Heart right ventricle (tissue), 16 donors: Measurements from ENCODE around the gene SPEF2. TPM values are rescaled to one million over a fixed set of nuclear protein-coding genes. Genes with fewer than 3 reads are reported as not detected.

Experiments used
- ATAC-seq, 8 donors: fragments of 200-7000 bp; cut with Tn5 transposase; one replicate each; pipeline ENCODE4 v1.9.1; 2020; ENCODE audit warnings: mild to moderate bottlenecking in 8 of 8, moderate library complexity in 8 of 8, moderate number of reproducible peaks in 1 of 8
- DNase-seq, 2 donors: peaks; one replicate each; pipeline ENCODE4 v3.0.0-alpha.2; 2020
- H3K27ac ChIP-seq, 10 donors: fragments of 200-600 bp; sonication (generic) in 2 of 10; one replicate each; pipeline versions ENCODE4 v1.5.0 to v1.8.0; 2020 to 2022; ENCODE audit warnings: mild to moderate bottlenecking in 3 of 10
- H3K27me3 ChIP-seq, 7 donors: fragments of 200-600 bp; one replicate each; pipeline ENCODE4 v1.8.0; 2021 to 2022; ENCODE audit warnings: mild to moderate bottlenecking in 2 of 7
- H3K36me3 ChIP-seq, 9 donors: fragments of 200-600 bp; sonication (generic) in 1 of 9; one replicate each; pipeline versions ENCODE4 v1.5.0 to v1.8.0; 2020 to 2022; ENCODE audit warnings: mild to moderate bottlenecking in 2 of 9
- H3K4me1 ChIP-seq, 9 donors: fragments of 200-600 bp; sonication (generic) in 1 of 9; one replicate each; pipeline versions ENCODE4 v1.5.0 to v1.8.0; 2020 to 2022; ENCODE audit warnings: mild to moderate bottlenecking in 4 of 9
- H3K4me3 ChIP-seq, 10 donors: fragments of 200-600 bp; sonication (generic) in 2 of 10; one replicate each; pipeline versions ENCODE4 v1.5.0 to v1.8.0; 2020 to 2022; ENCODE audit warnings: mild to moderate bottlenecking in 7 of 10, moderate library complexity in 2 of 10
- H3K9me3 ChIP-seq, 11 donors: fragments of 200-600 bp in 10 of 11; sonication (generic) in 2 of 11; one replicate each; pipeline versions ENCODE4 v1.5.0 to v1.8.0; 2013 to 2022; ENCODE audit warnings: mild to moderate bottlenecking in 2 of 11, control low read depth in 1 of 11, moderate library complexity in 1 of 11
- WGBS, 2 donors: extraction: QIAGEN DNeasy Blood & Tissue Kit; methylation state at CpG; one replicate each; pipeline ENCODE4 v1.1.7; 2013; ENCODE audit warnings: inconsistent platforms in 1 of 2; 5-methylcytosine and 5-hydroxymethylcytosine counted together
- intact Hi-C, 10 donors: fragments of 100-400 bp; cut with DNase I; formaldehyde crosslinking; loops; one replicate each; pipeline versions ENCODE4 v1.11.1 to v1.14.2; 2022
- polyA plus RNA-seq, 2 donors: library from polyadenylated mRNA; stranded (reverse); fragments of 200-250 nt; gene quantifications; one replicate each; pipeline ENCODE4 v1.2.3, GENCODE V29; 2013
- total RNA-seq, 10 donors: library from RNA; stranded (reverse); fragmentation: NEBNext Ultra II Directional in 3 of 10; extraction: Animal tissue kit (Norgen Biotek cat#: 25700) in 3 of 10; gene quantifications; one replicate each; pipeline versions ENCODE4 v1.2.1 to v1.2.4, GENCODE V29; 2021 to 2023
- TF ChIP-seq, protein P1 (sequence below), 9 donors: fragments of 200-600 bp; sonication (generic) in 2 of 9; IDR thresholded peaks; one replicate each; pipeline versions ENCODE4 v1.5.0 to v1.8.0; 2021 to 2022; ENCODE audit warnings: antibody characterized with exemption in 9 of 9, mild to moderate bottlenecking in 5 of 9, moderate library complexity in 1 of 9
- donor health status: Arrhythmogenic right ventricular cardiomyopathy.
- donor health status: ischemic (EF 13 %, LVEDD 7.1; RV severe dilation, severe dysfunction).
- donor health status: healthy with polysubstance abuse.
- donor health status: DM: no; HTN: yes; CAD: no.
- donor health status: DM: no; HTN: no; CAD: no.
- donor health status: ischemic (EF 25% LVEDD 6.9; RV normal size, moderate dysfunction).
- donor health status: ischemic (EF 25% LVEDD 5.7; RV mildly dilated, moderate dysfunction).
- donor health status: healthy.
- donor health status: DM: yes; HTN: yes; CAD: no.
- donor health status: Ischemic cardiomyopathy.
- donor health status: ischemic (EF 35%, LVEDD 5.7; RV mildly dilated, moderate dysfunction).
- donor health status: nonischemic (EF 11% LVEDD 7.7; RV severe dilation, severe dysfunction).
- donor health status: DM: yes; HTN: yes; CAD: no.
- donor health status: PGD.
- donor health status: ischemic (EF 29% LVEDD 5.4; RV normal size, mild dysfunction).
- donor health status: nonischemic (EF 23%, LVEDD 6.1; RV moderate dilation, normal function).

The SPEF2 gene
- total and polyA plus RNA-seq, 12 donors = 0.42 to 3.2 (median 1.7) TPM

DNA sequence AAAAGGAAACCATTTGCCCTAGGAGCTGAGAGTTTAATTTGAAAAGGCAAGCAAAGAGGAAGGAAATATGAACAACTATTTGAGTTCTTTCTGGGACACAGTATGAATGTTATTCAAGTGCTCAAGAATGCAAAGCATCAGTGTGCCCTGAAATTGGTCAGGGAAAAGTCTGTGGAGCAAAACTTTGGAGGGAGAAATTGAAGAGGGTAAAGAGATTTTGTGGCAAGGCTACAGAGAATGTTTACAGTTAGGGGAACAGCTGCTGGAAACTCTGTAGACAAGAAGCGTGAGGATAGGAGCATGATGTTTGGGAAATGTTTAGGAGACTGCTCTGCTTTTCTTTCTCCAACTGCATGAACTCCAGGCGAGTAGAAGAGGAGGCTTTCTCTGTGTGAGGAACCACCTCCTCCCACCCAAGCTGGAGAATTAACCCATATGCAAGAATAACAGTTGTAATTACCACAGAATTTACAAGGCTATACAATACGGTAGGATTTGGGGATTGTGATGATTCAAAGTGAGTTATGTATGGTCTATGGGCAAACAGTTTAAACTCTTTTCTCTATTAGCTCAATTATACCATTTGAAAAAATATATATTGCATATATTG is 163.6 kb downstream of the SPEF2 start:
- WGBS, 2 donors = 41 to 48% methylated on average over 3 of the region's 3 CpGs
- DNase-seq (no peak), ATAC-seq (no peak)
- H3K4me3 ChIP-seq = no peak overlapping the region
- intact Hi-C loops = no loop called here
- TF ChIP-seq, protein P1, sequence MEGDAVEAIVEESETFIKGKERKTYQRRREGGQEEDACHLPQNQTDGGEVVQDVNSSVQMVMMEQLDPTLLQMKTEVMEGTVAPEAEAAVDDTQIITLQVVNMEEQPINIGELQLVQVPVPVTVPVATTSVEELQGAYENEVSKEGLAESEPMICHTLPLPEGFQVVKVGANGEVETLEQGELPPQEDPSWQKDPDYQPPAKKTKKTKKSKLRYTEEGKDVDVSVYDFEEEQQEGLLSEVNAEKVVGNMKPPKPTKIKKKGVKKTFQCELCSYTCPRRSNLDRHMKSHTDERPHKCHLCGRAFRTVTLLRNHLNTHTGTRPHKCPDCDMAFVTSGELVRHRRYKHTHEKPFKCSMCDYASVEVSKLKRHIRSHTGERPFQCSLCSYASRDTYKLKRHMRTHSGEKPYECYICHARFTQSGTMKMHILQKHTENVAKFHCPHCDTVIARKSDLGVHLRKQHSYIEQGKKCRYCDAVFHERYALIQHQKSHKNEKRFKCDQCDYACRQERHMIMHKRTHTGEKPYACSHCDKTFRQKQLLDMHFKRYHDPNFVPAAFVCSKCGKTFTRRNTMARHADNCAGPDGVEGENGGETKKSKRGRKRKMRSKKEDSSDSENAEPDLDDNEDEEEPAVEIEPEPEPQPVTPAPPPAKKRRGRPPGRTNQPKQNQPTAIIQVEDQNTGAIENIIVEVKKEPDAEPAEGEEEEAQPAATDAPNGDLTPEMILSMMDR (IDR thresholded peaks at IDR 0.05) = no peak
- no peaks in the 10 kb centered on the region for H3K36me3 ChIP-seq
- peaks cover 0 to 36% (median 11%) of the 10 kb centered on the region in 9 donors for H3K4me1 ChIP-seq
- H3K27me3 ChIP-seq = no peaks in the 10 kb centered on the region
- no peaks in the 10 kb centered on the region for H3K9me3 ChIP-seq
- H3K27ac ChIP-seq = peak overlapping the region in 4 of 10 donors; percentile 5 to 75 (median 29)

DNA sequence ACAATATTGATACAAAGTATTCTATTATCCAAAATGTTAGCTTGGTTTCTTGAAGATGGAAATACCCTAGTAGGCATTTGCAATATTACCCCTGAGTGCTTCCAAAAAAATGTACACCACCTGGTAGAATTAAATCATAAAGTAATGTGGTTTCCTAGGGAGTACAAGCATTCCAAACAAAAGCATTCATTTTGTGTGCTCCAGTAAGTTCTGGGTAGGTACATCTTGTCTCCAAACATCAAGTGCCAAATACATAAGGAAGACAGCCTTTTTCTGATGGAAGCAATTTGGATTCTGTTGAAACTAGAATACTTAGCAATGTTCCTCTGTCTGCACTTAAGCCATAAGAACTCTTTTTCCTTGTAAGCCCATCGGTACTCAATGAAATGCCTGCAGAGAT is 165.9 kb downstream of the SPEF2 start:
- ATAC-seq (no peak), DNase-seq (no peak)
- Histone ChIP-seq H3K27ac (no peak overlapping the region), H3K4me1 (peaks cover 0 to 32% (median 11%) of the 10 kb centered on the region in 9 donors), H3K36me3 (no peaks in the 10 kb centered on the region), H3K4me3 (no peak overlapping the region), H3K9me3 (no peaks in the 10 kb centered on the region), H3K27me3 (no peaks in the 10 kb centered on the region)
- TF ChIP-seq, protein P1 (IDR thresholded peaks at IDR 0.05) = no peak
- 95 to 100% methylated on average over 1 of the region's 1 CpG for WGBS, 2 donors
- intact Hi-C loops = no loop called here

DNA sequence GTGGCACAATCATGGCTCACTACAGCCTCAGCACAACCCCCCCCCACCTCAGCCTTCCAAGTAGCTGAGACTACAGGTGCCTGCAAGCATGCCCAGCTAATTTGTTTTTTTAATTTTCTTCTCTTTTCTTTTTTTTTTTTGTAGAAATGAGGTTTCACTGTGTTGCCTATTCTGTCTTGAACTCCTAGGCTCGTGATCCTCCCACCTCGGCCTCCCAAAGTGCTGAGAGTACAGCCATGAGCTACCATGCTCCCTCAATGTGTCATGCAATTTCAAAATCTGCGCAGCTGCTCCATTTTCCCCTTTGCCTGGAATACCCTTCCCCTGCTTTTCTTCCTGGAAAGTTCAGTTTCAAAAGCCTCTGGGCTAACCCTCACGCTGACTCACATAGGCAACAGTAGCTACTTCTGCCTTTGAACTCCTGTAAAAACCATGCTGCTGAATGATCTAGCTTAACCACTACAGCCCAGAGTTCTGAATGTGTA is 168.0 kb downstream of the SPEF2 start:
- DNase-seq = no peak
- TF ChIP-seq, protein P1 (IDR thresholded peaks at IDR 0.05) = no peak
- ATAC-seq = no peak
- Histone ChIP-seq H3K36me3 (no peaks in the 10 kb centered on the region), H3K4me1 (peaks cover 0 to 34% (median 14%) of the 10 kb centered on the region in 9 donors), H3K27me3 (no peaks in the 10 kb centered on the region), H3K27ac (peak overlapping the region in 1 of 10 donors; percentile 41), H3K4me3 (no peak overlapping the region), H3K9me3 (no peaks in the 10 kb centered on the region)
- intact Hi-C loops = no loop called here
- WGBS, 2 donors = 91 to 95% methylated on average over 4 of the region's 4 CpGs

DNA sequence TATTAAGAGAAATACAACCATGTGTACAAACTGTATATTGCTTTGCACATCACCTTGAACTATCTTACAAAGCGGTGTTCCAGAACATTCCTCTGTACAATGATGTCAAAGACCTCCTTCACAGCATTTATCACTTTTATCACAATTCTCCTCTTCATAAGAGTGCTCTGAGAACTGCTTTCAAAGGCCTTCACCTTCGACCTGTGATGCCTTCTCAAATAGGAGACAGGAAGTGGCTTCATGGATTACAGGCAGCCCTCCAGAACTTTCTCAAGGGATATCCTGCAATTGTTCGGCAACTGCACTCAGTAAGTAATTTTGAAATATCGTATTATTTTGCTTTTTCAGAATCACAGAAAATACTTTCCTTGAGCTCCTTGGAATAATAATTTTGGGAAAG is 171.1 kb downstream of the SPEF2 start:
- TF ChIP-seq, protein P1 (IDR thresholded peaks at IDR 0.05) = no peak
- Histone ChIP-seq H3K4me1 (peaks cover 0 to 16% (median 0%) of the 10 kb centered on the region in 9 donors), H3K27ac (peak overlapping the region in 9 of 10 donors; percentile 32 to 59 (median 49)), H3K27me3 (no peaks in the 10 kb centered on the region), H3K4me3 (no peak overlapping the region), H3K36me3 (no peaks in the 10 kb centered on the region), H3K9me3 (no peaks in the 10 kb centered on the region)
- ATAC-seq (peak in 5 of 8 donors; percentile 51 to 75 (median 62)), DNase-seq (no peak)
- intact Hi-C loops = no loop called here
- WGBS, 2 donors = 53 to 64% methylated on average over 4 of the region's 4 CpGs
